Renal cortex interstitium (tissue), 11 donors: Measurements from ENCODE around the gene DNAJB2. TPM values are rescaled to one million over a fixed set of nuclear protein-coding genes. Genes with fewer than 3 reads are reported as not detected.
A peak's percentile ranks its signal among the peaks of the same experiment; 100 is the strongest.
"Not testable (repeated sequence)": the region's sequence is repeated elsewhere in the genome, so short reads cannot be mapped to it uniquely, and the experiment has no call there.

ENCODE experiments used
- DNase-seq, 11 donors: peaks; one replicate each; pipeline ENCODE4 v3.0.0-alpha.2; 2013; ENCODE audit warnings: low read depth in 9 of 11, low spot score in 4 of 11; ENCODE audit errors: extremely low read depth in 1 of 11
- polyA plus RNA-seq, 3 donors: library from polyadenylated mRNA; unstranded; fragments of 120-200 nt; gene quantifications; one replicate each; pipeline ENCODE4 v1.2.1, GENCODE V29; 2013; ENCODE audit not compliant: insufficient read length in 3 of 3

The DNAJB2 gene
- polyA plus RNA-seq, 3 donors = 64.9 to 83.6 (median 72.3) TPM

DNA sequence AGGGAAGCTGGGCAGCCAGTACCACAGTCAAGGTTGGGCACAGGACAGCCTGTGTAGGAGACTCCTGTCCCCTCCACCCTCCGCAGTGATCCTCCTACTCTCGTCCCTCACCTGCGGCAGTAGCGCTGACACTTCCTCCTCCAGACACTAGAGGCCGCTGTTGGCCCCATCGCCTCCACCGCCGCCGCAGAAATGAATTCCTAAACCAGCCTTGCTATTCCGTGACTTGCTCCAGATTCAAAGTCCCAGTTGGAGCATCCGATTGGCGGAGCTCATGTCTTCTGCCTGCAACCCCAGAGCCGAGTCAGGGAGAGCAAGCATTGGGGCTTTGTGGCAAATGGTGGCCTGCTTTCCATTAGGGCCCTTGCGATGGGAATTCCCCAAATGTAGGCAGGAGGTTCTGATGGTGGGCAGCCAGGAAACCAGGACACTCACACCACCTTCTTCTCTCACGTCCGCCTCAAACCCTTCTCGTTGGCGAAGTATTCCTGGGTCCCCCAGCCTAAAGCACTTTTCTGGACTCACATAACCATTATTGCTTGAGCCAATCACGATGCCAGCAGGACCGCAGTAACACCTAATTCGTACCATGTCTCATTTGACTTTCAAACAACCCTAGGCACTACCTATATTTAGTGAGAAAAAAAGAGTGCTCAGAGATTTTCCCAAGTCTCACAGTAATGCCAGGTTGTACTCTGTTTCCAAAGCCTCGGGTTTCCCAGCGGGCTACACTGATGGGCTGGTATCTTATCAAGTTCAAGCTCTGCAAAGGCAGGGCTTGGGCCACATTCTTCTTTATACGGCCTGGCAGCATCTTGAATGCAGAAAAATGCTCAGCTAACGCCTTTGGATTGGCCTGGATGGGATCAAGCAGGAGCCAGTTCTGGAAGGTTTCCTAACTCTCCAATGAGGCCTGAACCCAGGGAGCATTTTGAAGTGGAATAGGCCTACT is 1.2 kb upstream of the DNAJB2 start:
- DNase-seq = peak in 5 of 11 donors; percentile 63 to 77 (median 70)

DNA sequence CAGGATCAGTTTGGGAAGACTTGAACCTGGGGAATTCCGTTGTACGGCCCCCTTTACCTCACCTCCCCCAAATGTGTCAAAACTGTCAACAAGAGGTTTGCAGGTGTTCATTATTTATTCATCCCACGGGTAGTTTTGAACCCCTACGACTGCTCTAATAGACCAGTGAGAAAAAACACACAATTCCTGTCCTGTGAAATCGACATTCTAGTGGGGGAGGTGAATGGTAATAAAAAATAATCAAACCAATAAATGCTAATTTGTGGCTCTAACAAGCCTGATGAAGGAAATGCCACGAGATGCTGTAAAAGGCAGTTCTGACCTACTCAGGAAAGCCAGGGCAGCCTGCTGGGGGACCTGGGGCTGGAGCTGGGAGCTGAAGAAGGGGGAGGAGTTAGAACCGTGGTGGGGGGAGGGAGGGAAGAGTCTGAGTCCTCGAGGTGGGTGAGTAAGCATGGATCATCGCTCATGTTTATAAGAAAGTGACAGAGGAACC is 463 bp upstream of the DNAJB2 start:
- no peak for DNase-seq

DNA sequence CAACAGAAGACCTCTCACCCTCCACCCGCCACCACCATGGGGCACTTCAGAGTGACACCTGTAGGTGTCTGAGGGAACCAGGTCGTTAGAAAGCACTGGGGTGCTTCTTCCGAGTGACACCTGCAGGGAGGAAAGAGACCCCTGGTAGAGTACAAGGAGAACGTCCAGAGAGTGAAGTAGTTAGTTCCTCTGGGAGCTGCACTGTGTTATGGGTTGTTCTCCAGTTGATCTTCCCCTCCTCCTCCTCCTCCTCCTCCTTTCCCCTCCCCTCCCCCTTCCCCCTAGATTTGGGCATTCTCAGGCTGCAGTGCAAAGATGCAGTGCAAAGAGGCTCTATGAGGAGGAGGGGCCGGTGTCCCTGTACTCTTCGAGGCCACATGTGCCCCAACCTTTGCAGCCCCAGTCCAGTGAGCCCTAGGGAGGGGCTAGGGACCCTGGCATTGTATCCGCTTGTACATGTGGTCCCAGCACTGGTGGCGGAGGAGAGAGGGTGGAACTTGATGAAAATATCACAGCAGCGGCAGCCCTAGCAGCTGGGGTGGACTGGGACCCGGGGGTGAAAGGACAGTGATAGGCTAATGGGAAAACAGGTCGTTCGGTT is 850 bp downstream of the DNAJB2 start:
- no peak for DNase-seq

DNA sequence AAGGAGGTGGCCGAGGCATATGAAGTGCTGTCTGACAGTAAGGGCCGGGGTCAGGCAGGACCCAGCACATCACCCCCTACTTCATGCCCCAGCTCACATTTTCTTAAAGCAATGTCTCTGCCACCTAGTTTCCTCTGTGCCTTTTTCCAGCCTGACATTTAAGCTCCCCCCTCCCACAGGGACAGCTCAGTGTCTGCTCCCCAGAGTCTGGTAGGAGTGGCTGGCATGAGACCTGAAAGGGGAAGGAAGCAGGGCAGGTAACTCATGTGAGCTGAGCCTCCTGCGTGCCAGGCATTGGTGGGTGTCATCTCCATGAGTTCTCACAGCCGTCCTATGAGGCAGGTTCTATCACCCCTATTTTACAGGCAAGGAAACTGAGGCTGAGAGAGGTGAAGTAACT is 1.5 kb downstream of the DNAJB2 start:
- no peak for DNase-seq

GRCh38 chr2:219281588-219281987 is 2.4 kb downstream of the DNAJB2 start:
- no peak for DNase-seq

- DNase-seq = no peak
Observed at GRCh38 chr2:219282375-219282774, 3.2 kb downstream of the DNAJB2 start.

DNA sequence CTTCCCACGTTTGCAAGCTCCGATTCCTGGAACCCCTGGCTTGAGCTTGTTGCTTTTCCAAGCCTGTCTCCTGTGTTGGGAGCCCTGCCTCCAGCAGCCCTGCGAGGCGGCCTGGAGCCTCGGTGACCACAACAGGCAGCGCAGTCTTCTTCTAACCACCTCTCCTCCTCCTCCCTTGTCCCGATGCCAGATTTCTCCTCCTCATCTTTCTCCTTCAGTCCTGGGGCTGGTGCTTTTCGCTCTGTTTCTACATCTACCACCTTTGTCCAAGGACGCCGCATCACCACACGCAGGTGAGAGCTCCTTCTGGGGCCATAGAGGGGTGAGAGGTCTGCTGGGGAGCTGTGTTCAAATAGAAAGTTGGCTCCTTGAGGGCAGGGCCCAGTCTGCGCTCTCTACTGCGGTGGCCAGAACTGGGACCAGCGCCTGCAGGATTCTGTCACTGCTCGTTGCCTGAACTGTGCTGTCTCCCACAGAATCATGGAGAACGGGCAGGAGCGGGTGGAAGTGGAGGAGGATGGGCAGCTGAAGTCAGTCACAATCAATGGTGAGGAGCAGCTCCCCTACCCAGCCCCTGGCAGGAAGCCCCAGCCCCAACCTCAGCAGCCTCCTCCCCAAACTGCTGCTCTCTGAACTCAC is 3.9 kb downstream of the DNAJB2 start:
- no peak for DNase-seq

DNA sequence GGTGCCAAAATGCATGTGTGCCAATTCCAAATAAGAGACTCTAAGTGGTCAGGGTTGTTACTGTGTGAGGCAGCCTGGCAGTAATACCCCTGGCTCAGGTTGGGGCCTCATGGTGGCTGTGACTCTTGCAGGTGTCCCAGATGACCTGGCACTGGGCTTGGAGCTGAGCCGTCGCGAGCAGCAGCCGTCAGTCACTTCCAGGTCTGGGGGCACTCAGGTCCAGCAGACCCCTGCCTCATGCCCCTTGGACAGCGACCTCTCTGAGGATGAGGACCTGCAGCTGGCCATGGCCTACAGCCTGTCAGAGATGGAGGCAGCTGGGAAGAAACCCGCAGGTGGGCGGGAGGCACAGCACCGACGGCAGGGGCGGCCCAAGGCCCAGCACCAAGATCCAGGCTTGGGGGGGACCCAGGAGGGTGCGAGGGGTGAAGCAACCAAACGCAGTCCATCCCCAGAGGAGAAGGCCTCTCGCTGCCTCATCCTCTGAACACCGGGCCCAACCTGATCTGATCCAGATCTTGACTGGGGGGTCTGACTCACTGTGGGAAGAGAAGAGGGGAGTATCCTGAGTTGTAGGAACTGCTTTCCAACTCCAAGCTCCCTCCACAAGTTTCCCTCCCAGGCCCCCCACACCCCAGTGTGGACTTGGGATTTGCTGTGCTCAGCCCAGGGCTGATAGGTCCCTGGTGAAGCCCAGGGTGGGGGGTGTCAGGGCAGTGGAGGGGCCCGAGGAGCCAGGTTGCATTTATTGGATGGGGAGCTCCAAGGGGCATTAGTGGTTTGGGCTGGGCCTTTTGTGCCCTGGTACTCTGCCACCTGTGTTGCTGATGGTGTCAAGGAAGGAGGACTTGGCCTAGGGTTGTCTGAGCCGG is 5.6 kb downstream of the DNAJB2 start:
- DNase-seq = no peak

GRCh38 chr2:219285373-219285735 is 6.2 kb downstream of the DNAJB2 start:
- DNase-seq = no peak

- DNase-seq = peak in 1 of 11 donors; percentile 39
Observed at GRCh38 chr2:219285894-219286425, 6.8 kb downstream of the DNAJB2 start.

DNA sequence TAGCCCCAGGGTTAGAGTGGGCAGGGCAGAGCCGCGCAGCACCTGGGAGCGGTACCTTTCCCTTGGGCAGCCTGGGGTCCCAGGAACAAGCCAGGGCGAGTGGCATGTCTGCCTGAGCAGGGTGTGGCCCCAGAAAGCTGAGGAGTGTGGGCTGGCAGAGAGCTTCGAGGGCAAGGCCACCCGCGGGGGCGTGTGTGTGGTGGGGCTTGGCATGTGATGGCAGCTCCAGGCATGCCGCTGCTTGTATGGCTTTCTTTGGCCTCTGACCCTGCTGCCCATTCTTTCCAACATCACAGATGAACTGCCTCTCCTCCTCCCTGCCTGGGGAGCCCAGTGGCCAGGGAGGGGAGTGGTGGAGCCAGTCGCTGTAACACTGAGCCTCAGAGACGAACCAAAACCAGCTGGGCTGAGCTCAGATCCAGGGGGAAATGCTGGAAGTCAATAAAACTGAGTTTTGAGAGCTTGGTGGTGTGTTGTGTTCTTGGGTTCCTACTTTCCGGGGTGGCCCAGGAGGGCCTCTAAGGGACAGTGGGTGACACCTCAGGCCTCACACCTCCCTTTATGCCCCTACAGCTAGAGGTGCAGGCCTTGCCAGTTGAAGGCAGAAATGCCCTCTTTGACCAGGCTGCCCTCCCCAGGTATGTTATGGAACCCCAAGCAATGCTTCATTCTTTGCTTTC is 7.4 kb downstream of the DNAJB2 start:
- no peak for DNase-seq

- not testable (repeated sequence) for DNase-seq
Observed at GRCh38 chr2:219287116-219287440, 7.9 kb downstream of the DNAJB2 start.

GRCh38 chr2:219287580-219288265 is 8.6 kb downstream of the DNAJB2 start:
- no peak for DNase-seq

GRCh38 chr2:219289195-219289536 is 10.0 kb downstream of the DNAJB2 start:
- DNase-seq = no peak

GRCh38 chr2:219289537-219290361 is 10.6 kb downstream of the DNAJB2 start:
- DNase-seq = peak in 2 of 11 donors; percentile 38 to 39

DNA sequence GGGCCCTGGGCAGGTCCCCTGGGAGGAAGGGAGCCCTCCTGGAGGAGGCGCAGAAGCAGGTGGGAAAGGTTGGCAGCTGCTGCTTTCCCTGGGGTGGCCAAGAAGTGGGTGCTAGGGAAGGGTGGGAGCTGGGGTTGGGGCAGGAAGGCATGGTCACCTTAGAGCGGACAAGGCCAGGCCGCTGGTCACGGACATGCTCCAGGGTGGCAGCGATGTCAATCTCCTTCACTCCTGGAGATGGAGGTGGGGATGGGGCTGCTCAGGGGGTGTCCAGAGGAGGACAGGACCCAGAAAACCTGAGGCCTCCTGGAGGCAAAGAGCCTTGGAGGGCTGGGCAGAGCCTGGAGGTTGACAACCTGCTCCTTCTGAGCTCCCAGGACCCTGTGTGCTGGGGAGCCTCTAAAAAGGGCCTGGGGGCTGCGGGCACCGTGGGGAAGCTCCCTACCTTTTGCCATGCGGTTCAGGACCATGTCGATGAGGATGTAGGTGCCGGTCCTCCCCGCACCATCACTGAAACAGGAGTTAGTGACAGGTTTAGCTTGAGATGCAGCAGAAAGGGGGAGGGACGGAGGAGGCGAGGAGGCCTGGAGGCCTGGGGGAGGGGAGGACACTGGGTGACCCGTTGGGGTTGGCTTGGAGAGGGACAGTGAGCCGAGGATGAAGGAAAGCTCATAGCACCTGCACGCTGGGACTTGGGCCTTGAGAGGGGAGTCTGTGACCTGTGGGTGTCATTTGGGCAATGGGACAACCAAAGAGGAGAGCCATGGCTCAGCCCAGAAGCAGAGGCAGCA is 11.4 kb downstream of the DNAJB2 start:
- no peak for DNase-seq
